GM21423 (cell line): Measurements from ENCODE around the gene LRP5.

Source experiments
- ATAC-seq: cut with Tn5 transposase; IDR thresholded peaks from one replicate; pipeline ENCODE4 v1.9.1; 2021; ENCODE audit warnings: mild to moderate bottlenecking, moderate library complexity; ENCODE audit not compliant: unreplicated experiment

The LRP5 gene

DNA sequence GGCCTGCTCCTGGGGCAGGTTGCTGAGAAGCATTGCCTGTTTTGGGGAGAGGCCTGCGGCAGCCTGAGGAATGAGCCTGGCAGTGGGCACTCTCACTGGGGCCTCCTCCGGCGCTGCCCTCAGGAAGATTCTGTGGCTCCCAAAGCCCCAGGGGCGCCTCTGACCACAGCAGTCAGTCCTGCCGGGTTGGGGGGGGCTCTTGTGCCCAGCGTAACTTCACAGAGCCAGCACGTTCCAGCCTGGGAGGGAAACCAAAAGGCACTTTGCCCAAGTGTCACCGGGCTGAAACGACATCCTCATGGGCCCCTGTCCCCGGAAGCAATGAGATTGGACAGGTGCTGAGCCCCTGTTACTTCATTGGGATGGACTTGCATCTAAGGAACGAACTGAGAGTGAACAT is 4.3 kb upstream of the LRP5 start:
- ATAC-seq, result no peak

DNA sequence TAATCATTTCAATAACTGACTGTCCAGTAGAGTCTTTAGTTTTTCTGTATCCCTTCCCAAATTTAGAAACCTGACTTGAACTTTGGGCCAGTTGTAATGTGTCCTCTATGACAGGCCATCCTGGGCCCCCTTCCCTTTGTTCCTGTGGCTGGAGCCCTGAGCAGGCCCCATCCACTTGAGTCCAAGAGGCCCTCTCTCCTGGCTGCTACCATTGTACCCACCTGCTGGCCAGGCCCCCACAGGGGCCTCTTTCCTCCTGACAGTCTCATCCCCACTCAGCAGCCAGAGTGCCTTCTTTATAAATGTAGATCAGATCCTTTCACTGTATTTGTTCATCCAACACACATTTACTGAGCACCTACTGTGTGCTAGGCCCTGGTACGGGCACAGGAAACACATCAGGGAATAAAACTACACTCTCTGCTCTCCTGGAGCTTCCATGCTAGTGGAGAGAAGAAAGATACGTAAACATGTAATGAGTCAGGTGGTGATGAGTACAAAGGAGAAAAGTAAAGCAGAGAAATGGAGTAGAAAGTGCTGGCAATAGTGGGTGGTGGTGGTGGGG is 2.7 kb upstream of the LRP5 start:
- ATAC-seq, result no peak

DNA sequence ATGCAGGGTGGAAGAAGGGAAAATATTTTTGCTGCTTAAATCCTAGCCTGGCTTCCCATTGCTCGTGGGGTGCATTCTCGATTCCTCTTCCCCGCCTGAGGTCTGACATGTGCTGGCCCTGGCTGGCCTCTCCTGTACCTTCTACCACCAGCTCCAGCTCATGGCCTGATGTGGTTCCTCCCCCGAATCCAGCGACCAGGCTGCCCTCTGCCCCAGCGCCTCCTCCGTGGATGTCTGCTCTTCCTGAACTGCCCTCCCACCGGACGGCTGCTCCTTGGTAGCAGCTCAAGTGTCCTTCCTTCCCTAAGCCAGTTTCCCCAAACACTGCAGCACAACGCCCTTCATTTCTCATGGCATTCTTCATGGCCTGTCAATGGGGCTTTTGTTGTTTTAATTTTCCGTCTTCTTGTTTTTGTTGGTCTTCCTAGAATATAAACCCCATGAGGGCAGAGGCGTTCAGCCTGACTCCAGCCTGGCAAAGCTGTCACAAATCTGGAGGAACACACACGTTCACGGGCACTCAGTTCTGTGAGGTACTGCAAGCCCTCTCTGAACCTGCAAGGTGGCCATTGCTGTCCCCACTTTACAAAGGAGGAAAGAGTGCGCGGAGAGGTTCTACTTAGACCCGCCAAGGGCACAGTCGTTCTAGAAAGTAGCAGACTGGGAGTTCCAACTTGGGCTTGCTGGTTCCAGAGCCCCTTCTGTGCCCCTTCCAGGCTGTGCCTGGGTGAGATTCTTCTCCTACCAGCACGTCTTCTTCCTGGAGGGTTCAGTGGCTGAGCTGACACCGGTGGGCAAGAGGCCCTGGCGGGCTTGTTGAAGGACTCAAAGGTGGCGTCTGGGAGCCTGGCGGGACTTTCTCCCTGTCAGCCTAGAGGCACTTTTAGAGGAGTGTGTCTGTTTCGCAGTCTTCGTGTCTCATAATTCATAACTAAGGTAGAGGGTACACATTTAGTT is 953 bp upstream of the LRP5 start:
- no peak for ATAC-seq

DNA sequence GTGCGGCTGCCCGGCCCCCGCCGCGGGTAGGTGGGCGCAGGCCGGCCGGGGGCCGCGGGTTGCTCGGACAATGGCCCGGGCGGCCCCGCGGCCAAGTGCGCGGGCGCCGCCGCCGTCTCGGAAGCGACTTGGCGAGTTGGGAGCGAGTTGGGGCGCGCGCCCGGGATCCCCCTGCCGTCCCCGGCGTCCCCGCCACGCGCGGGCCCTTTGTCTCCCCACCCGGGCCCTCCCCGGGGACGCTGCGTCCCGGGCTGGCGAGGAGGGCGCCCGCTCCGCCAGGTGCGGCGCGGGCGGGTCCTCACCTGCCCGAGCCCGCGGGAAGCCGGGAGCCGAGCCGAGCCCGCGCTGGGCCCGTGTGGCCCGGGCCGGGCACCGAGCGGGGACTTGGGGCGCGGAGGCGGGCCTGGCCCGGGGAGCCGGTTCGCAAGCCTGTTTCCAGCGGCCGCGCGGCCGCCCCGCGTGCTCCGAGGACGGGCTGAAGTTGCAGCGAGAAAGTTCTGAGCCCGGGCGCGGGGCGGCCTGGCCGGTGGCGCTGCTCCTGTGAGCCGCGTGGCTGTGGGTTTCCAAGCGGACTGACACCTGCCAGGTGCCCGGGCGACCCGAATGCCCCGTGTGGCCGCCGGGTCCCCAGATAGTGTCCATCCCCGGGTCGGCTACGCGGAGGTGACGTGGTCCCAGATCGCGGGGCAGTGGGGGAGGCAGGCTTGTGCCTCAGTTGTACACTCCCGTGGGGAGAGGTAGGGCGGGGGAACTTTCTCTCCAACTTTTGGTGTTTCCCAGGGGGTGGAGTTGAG is 586 bp downstream of the LRP5 start:
- no peak for ATAC-seq

DNA sequence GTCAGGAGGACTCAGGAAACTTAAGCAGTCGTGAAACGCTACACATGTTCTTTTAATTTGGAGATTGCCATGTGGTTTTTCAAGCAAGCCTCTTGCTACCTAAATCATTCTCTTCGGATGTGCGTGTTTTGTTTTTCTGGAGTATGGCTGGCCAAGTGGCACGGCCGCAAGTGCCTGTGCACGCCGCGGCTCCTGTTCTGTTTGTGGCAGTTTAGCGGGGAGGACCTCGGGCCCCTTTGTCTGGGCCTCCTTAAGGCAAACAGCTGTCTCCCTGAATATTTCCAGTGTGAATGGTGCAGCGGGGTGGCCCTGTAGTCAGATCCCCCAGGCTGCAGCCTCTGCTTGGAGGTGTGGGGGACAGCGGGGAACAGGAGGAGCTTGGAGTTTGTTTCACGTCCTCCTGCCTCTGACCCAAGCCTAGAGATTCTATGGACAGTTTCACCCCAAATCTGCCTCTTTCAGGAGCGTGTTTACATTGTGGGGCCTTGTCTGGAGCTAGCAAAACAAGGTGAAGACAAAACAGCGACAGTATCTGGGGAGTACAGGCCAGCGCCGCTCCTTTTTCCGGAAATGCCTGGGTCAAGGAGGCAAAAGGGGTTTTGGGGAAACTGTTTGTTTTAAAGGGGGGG is 1.3 kb downstream of the LRP5 start:
- no peak for ATAC-seq

DNA sequence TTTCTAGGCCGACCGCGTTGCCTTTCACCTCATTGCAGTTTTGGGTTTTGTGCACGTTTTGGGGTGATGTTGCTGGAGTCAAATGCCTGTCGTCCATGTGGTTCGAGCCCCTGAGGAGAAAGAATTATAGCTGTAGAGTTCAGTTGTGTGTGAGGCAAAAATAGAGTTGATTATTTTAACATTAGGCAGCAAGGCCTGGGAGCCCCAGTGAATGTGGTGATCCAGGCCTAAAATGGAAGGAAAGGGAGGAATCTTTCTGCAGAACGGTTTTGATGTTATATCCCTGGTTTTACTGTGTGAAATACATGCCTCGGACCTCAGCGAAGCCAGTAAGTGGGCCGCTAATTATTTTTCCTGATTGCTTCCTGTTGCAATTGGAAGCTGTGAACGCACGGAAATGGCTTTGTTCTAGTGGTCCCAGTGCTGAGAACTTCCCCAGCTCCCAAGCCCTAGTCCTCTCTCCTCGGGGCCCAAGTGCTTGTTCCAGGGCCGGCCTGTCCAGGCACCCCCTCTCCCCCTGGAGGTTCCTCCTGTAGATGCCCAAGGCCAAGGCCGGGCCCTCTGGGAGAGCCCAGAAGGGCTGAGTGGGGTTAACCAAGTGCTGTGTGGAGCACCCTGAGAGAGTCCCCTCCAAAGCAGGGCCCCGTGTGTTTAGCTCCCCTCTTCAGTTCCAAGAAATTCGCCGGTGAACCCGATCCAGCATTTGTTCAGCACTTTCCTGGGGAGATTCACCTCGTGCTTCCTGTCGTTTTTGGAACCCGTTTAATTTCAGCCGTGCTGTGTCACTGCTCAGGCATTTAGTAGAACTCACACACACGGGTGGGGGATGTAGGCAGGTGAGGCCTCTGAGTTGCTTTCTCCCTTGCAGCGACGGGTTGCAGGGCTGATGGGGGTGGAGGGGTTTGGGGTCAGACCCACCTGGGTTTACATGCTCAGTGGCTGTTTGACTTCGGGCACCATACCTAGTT is 2.1 kb downstream of the LRP5 start:
- ATAC-seq, result no peak

DNA sequence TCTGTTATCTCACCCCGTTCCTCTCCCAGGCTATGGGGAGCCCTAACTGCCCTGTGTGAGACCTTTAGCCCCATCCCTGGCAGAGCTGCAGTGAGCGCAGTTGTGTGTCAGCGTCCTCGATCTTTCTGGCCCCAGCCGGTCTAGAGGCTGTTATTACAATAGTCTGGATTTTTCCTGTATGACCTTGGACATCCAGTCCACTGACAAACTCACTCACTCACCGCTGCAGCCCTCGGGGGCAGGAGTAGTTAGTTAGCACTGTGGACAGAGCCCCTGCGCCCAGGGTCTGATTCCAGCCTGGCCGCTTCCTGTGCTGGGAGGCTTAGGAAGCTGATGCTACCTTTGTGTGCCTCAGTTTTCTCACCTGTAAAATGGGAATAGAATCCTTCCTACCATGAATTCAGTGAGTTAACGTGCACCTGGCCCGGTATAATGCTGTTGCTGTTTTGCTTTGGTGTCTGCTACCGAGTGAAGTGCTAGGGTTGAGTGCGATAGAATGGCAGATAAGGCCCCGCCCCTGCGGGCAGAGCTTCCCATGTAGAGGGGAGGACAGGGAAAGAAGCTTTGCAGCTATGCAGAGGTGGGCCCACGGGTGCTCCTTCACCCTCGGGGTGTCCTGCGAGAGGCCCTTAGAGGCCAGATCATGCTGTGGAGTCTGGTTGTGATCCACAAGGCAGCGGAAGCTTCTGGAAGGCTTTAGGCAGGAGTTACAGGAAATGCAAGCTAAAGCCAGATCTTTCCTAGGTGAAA is 3.0 kb downstream of the LRP5 start:
- no peak for ATAC-seq

DNA sequence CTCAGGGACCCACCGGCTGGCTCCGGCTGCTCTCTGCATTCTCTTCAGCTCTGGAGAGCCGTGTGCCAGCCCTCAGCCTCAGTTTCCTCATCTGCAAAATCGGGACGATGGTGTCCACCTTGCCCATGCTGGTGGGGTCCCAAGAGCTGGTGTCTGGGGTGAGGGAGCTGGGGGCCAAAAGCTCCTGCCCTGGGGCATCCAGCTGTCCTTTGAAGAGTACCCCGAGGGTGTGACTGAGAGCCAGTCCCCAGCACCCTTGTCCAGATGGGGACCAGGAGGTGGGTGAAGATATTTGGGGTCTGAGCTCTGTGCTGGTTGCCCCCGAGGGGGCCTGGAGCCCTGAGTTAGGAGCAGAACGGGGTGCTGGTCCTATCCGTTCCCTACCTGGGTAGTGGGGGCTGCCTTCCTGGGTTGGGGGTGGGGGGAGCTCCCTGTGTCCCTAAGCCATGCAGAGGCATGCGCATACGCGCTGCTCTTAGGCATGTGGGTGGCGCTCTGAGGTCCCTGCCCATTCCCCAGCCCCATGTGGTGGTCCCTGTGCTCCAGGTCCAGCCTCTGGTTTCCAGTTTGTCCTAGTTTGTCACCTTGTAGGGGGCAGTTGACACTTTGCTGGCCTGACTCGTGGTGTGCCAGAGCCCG is 4.9 kb downstream of the LRP5 start:
- no peak for ATAC-seq

DNA sequence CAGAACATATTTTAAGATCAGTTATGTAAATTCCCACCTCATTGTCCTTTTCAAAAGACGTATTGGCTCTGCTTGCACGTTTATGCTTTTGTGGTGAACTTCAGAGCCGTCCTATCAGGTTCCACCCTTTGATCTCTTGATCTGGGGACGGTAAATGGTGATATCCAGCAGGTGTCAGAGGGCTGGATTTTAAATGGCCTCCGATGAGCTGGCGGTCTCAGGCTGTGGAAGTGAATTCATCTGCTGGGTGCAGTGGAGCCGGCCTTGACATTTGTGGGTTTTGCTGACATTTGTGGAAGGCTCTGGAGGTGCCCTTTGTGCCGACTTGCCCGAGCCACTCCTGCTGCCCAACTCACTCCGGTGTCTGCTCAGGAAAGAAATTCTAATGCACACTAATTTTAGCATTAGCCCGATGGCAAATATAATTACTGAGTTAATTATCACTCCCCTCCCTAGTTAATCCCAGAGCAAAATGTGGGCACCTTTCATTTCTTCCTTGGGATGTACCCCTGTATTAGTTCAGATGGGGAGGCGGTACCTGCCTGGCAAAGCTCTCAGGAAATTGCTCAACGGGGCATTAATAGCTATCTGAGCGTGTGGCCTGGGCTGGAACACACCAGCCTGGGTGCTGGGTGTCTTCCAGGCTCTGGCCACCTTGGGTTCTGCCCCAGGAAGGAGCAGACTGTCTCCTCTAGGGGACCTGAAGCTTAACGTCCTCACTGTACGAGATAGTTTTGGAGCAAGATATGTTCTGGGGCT is 9.1 kb downstream of the LRP5 start:
- ATAC-seq, result no peak

DNA sequence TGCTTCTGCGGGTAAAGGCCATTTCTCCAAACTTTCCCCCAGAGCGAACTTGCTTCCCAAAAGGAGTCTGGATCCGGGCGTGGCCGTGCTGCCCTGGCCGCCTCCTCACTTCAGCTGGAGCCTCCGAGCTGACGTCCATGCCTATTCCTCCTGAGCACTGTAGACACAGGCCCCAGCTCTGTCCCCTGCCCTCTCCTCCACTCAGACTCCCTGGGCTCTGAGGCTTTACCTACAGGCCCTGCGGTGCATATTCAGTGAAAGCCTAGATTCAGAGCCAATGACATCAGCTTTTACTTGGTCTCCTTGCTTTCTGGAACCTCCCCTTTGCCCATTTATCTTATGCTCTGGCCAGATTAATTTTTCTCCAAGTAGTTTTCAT is 9.7 kb downstream of the LRP5 start:
- no peak for ATAC-seq

DNA sequence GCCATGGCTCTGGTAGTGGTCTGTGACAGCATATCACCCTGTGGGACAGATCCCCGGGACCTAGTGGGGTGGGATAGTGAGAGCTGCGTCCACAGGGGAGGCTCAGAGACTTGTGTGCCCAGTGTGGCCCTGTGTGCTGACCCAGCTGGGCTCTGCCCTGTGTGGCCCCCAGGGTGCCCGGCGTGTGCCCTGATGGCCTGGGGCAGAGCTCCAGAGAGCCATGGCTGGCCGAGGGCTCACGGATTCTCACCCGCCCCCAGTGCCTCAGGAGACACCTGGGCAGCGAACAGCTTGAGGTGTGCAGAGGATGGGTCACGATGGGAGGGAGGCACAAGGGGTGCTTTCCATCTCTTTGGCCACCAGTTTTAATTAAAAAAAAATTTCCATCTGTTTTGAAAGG is 11.8 kb downstream of the LRP5 start:
- ATAC-seq, result no peak

DNA sequence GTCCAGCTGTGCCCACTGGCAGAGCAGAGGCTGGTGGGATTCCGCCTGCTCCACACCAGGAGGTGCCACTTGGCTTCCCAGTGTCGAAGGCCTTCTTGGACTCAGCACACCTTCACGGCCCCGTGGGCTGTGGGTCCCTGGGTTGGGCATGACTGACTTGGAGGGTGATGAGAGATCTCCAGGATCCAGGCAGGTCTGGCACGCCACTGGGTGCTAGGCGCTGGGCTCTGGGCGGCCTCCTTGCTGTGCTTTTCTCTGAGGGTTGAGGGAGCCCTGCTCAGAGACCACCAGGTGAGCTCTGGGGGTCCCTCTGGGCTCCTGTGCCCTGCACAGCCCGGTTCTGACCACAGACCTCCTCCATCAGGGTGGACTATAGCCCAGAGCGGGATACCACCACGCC is 12.3 kb downstream of the LRP5 start:
- ATAC-seq, result no peak

DNA sequence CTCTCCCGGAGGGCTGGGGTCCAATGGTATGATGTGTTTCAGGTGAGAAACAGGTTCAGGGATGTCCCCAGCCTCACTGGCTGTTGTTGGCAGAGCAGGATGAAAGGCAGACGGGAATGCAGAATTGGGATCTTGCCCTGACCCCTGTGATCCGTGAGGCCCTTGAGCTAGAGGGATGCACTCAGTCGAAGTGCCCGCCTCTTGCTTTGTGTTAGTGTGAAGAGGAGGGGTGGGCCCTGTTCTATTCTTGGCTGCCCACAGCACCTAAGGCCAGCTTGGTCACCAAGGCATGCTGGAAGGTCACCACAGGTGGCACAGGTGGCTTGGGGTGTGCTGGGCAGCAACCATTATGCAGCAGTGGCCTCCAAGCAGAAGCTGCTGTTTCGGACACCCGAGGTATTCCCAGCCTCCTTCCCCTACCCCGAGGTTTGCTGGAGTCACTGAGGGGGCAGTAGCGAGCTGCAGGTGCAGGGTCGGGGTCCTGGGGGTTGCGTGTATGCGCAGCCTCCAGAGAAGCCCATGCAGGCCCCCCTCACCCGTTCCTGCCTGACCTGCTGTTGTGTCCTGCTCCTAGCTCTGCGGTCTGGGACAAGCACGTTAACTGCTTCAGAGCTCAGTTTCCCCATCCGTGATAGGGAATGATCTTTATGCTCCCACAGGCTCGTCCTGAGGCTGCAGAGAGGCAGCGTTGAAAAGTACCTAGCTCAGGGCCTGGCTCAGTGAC is 13.0 kb downstream of the LRP5 start:
- no peak for ATAC-seq

DNA sequence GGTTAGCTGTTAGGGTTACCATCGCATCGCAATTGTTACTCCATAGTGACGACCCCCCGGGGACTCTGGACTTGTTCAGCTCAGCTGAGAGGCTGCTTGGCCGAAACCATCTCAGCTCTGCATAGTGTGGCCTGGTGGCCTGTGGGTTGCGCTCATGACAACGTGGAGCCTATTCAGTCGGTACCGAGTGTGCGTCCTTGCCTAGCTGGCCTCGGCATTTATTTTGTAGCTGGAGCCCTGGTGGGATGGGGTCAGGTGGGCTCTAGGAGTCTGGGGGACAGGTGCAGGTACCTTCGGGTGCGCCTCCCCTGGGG is 13.5 kb downstream of the LRP5 start:
- ATAC-seq, result no peak

DNA sequence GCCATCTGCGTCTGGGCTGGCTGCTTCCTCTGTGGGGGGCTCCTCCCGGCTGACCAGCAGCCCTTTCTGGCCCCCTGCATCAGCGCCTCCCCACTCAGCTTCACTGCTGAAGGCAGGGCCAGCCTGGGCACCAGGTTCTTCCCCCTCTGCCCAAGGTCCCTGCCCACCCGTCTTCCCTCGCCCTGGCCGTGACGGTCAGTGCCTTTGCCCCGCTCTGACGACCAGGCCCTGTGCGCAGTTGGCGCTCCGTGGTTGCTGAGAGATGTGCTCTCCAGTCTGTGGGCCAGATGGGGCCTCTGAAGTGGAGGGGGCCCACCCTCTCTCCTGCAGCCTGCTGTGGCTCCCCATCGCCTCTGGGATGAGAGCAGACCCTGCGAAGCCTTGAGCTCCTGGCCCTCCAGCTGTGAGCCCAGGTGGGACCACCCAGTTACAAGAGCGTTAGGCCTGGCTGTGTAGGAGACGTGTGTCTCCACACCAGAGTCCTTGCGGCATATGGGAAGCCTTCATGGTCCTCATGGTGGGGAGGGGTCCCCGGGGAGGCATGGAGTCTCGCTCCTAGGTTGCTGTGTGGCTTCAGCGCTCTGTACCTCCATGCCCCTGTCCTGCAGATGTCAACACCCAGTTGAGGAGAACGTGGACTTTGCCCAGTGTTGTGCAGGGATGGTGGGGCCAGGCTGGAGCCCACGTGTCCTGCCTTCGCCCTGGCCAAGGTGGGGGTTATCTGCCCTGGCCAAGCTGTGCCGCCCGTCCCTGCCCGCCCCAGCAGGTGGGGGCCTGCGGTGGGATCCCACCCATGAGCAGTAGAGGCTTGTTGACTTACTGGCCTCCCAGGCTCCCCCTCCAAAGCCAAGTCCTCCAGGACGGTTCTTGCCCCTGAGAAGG is 14.2 kb downstream of the LRP5 start:
- no peak for ATAC-seq

DNA sequence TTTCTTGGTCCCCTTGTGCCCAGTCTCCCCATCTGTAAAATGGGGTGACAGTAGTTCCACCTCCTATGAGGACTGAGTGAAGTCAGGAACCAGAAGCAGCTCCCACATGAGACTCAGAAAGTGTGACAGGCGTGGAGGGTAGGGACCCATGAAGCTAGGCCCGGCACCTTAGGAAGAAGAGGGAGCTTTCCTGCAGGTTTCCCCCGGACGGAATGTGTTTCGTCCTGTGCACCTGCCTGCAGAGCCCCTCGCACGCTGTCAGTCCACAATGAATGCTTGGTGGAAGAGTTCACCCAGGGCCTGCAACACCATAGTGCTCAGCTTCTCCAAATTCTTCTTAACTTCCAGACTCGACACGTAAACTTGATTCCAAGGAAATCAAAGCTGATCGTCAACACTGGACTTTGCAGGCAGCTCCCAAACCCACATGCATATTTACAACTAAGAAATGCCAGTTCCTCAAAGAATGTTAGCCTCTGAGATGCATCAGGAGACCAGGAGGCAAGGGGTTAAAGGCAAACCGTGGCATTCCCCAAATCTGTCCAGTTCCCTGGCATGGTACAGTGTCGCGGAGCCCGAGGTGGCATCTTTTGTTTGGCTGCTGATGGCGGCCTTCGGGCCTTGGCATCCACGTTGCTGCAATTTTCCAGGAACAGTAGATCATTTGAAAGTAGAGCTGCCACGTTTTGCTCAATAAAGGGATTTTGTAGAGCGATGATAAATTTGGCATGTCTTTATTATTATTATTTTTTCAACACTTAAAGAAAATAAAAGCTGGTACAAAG is 15.4 kb downstream of the LRP5 start:
- no peak for ATAC-seq
